ENCODE data around the gene NBPF12.
"Not testable (repeated sequence)": the region's sequence is repeated elsewhere in the genome, so short reads cannot be mapped to it uniquely, and the experiment has no call there.

The NBPF12 gene

GRCh38 chr1:146985855-146986254, 47.7 kb downstream of the NBPF12 start:
- in situ Hi-C loops (cut with HindIII; ENCODE audit: low sequenced_read_pairs), result not testable (repeated sequence)

- in situ Hi-C loops (cut with HindIII; ENCODE audit: low sequenced_read_pairs), result not testable (repeated sequence)
Observed at GRCh38 chr1:146986450-146986849, 48.3 kb downstream of the NBPF12 start.

- in situ Hi-C loops (cut with HindIII; ENCODE audit: low sequenced_read_pairs), result not testable (repeated sequence)
Observed at GRCh38 chr1:146987502-146987901, 49.4 kb downstream of the NBPF12 start.

- in situ Hi-C loops (cut with HindIII; ENCODE audit: low sequenced_read_pairs), result not testable (repeated sequence)
Observed at GRCh38 chr1:146989455-146989854, 51.3 kb downstream of the NBPF12 start.

- in situ Hi-C loops (cut with HindIII; ENCODE audit: low sequenced_read_pairs), result not testable (repeated sequence)
Observed at GRCh38 chr1:147008495-147008894, 70.4 kb downstream of the NBPF12 start.

- in situ Hi-C loops (cut with HindIII; ENCODE audit: low sequenced_read_pairs), result not testable (repeated sequence)
Observed at GRCh38 chr1:147026975-147027374, 88.9 kb downstream of the NBPF12 start.

- in situ Hi-C loops (cut with HindIII; ENCODE audit: low sequenced_read_pairs), result not testable (repeated sequence)
Observed at GRCh38 chr1:147030066-147030653, 92.0 kb downstream of the NBPF12 start.

GRCh38 chr1:147039916-147040315, 101.8 kb downstream of the NBPF12 start:
- in situ Hi-C loops (cut with HindIII; ENCODE audit: low sequenced_read_pairs), result no loop called here

- in situ Hi-C loops (cut with HindIII; ENCODE audit: low sequenced_read_pairs), result not testable (repeated sequence)
Observed at GRCh38 chr1:147042891-147043290, 104.8 kb downstream of the NBPF12 start.

- in situ Hi-C loops (cut with HindIII; ENCODE audit: low sequenced_read_pairs), result not testable (repeated sequence)
Observed at GRCh38 chr1:147044511-147044910, 106.4 kb downstream of the NBPF12 start.

Data from DLD1 (cell line).